Measurements from ENCODE around the gene PTPRM. TPM values are rescaled to one million over a fixed set of nuclear protein-coding genes. Genes with fewer than 3 reads are reported as not detected.

The PTPRM gene
- total RNA-seq, 1 experiment from 2014 or later, result 6.2 TPM

GRCh38 chr18:8287196-8287885 lies 720.2 kb downstream of the PTPRM start:
- Histone ChIP-seq H2BK20ac (ENCODE audit: low read depth, low read length, poor library complexity, severe bottlenecking) (no peak overlapping the region), H2BK12ac (ENCODE audit: insufficient read length, low read depth, low read length) (no peak overlapping the region), H3K4ac (ENCODE audit: low read depth, low read length) (no peak overlapping the region), H2BK15ac (ENCODE audit: low read depth, low read length) (no peak overlapping the region), H4K5ac (ENCODE audit: insufficient read length, low read depth, low read length) (no peak overlapping the region), H3T11ph (ENCODE audit: low read length) (no peak overlapping the region), H2BK5ac (ENCODE audit: insufficient read length, low read length) (no peak overlapping the region), H4K8ac (replicated peaks; ENCODE audit: insufficient read length, low read depth, low read length) (no peak overlapping the region), H3K27me3 (ENCODE audit: insufficient read depth, low read length) (no peaks in the 10 kb centered on the region), H4K91ac (ENCODE audit: insufficient read length, low read depth, low read length) (no peak overlapping the region), H3K14ac (ENCODE audit: insufficient read depth, low read length) (no peak overlapping the region), H3K9ac (ENCODE audit: extremely low read depth, insufficient read length, low read length) (no peak overlapping the region), H3K9me3 (ENCODE audit: control insufficient read depth, low read depth, low read length) (no peaks in the 10 kb centered on the region), H3K56ac (ENCODE audit: insufficient read length, low read depth, low read length) (no peak overlapping the region), H3K23me2 (ENCODE audit: insufficient read length, low read depth, low read length, poor library complexity, severe bottlenecking) (no peaks in the 10 kb centered on the region), H2BK120ac (ENCODE audit: low read depth, low read length, poor library complexity, severe bottlenecking) (no peak overlapping the region), H3K4me2 (ENCODE audit: insufficient read depth, insufficient read length, low read length) (no peak overlapping the region), H2AFZ (ENCODE audit: low read length) (no peak overlapping the region), H4K20me1 (ENCODE audit: control insufficient read depth, insufficient read depth, insufficient read length) (no peaks in the 10 kb centered on the region), H2AK5ac (ENCODE audit: insufficient read length, low read length) (no peak overlapping the region), H3K18ac (ENCODE audit: insufficient read length, low read depth, low read length) (no peak overlapping the region), H3K79me1 (ENCODE audit: insufficient read depth, low read depth, low read length, poor library complexity, severe bottlenecking) (no peaks in the 10 kb centered on the region), H3K4me1 (ENCODE audit: insufficient read depth, low read length) (no peaks in the 10 kb centered on the region; the same call in 1 of the 2 replicates), H3K23ac (ENCODE audit: insufficient read length, low read depth, low read length) (no peak overlapping the region), H3K79me2 (ENCODE audit: insufficient read depth, low read length) (no peaks in the 10 kb centered on the region), H3K27ac (ENCODE audit: insufficient read length, low read depth, low read length) (no peak overlapping the region)
- H3K36me3 Mint-ChIP-seq (ENCODE audit: insufficient read depth in 1 of 3, low read depth in 3 of 3), result no peaks in the 10 kb centered on the region
- no CpG with 5 or more reads among the region's 2 CpGs for WGBS (ENCODE audit: extremely low coverage, insufficient read length, low lambda C conversion rate)
- no peak for DNase-seq
- no peak for TF ChIP-seq CTCF (conservative IDR thresholded peaks at IDR 0.05)
- H3K27ac Mint-ChIP-seq, result no peak overlapping the region
- H3K4me3 Mint-ChIP-seq, result no peak overlapping the region
- H3K4me1 Mint-ChIP-seq, result peaks cover 0 to 5% of the 10 kb centered on the region in 2 experiments; a peak in 2 of 4 replicates
- 0 out of 2 replicates have a peak, but pooled peaks cover 2% of the 10 kb centered on the region for H3K27me3 Mint-ChIP-seq (ENCODE audit: low read depth)
- H3K9me3 Mint-ChIP-seq, result no peaks in the 10 kb centered on the region
